Caco-2 (cell line): ENCODE measurements around the gene EIF2A. TPM values are rescaled to one million over a fixed set of nuclear protein-coding genes. Genes with fewer than 3 reads are reported as not detected.

Experiments used
- BruUV-seq: library from RNA; stranded (reverse); fragments of 400-500 nt; replicated peaks from 2 replicates; lab custom pipeline; 2021; lab: Mats Ljungman, UMichigan
- CTCF ChIA-PET: fragments of 300-600 bp; sonication (Branson Sonifier 250); formaldehyde crosslinking; loops from one replicate; lab custom pipeline; 2022; ENCODE audit warnings: antibody characterized with exemption; lab: Charles Lee
- POLR2A ChIA-PET: fragments of 300-600 bp; sonication (Branson Sonifier 250); formaldehyde crosslinking; loops from one replicate; lab custom pipeline; 2022; ENCODE audit warnings: antibody characterized with exemption; lab: Charles Lee
- DNase-seq, 2 experiments: peaks; one replicate each; pipeline versions ENCODE4 v3.0.0 to v3.0.0-alpha.2; 2020 to 2022
- H3K27me3 ChIP-seq: replicated peaks from 2 replicates; pipeline ENCODE4 v1.6.0; 2011; ENCODE audit warnings: low read length; ENCODE audit not compliant: control insufficient read depth, insufficient read depth
- H3K36me3 ChIP-seq: 2 replicates; pipeline ENCODE4 v1.5.1; 2011; ENCODE audit warnings: low read length; ENCODE audit not compliant: control insufficient read depth, insufficient read depth
- H3K4me1 ChIP-seq: fragments of 250-450 bp; sonication (Bioruptor Pico); 2 replicates; pipeline ENCODE4 v1.5.1; 2020; ENCODE audit warnings: mild to moderate bottlenecking
- H3K4me3 ChIP-seq: 2 replicates; pipeline ENCODE4 v1.5.1; 2011; ENCODE audit warnings: low read depth, mild to moderate bottlenecking, control low read depth, low read length
- H3K9me3 ChIP-seq: fragments of 250-450 bp; sonication (Bioruptor Pico); 2 replicates; pipeline ENCODE4 v1.5.1; 2020; ENCODE audit warnings: mild to moderate bottlenecking, moderate library complexity
- H3K27ac Mint-ChIP-seq: one replicate; pipeline ENCODE4 v1.8.0; 2022; ENCODE audit warnings: mixed read lengths; ENCODE audit not compliant: unreplicated experiment
- H3K27me3 Mint-ChIP-seq: one replicate; pipeline ENCODE4 v1.8.0; 2022; ENCODE audit warnings: mixed read lengths; ENCODE audit not compliant: insufficient read depth, unreplicated experiment
- H3K36me3 Mint-ChIP-seq: one replicate; pipeline ENCODE4 v1.8.0; 2022; ENCODE audit warnings: mild to moderate bottlenecking, mixed read lengths; ENCODE audit not compliant: insufficient read depth, unreplicated experiment
- H3K4me1 Mint-ChIP-seq: one replicate; pipeline ENCODE4 v1.8.0; 2022; ENCODE audit warnings: low read depth, mixed read lengths; ENCODE audit not compliant: unreplicated experiment
- H3K4me3 Mint-ChIP-seq: one replicate; pipeline ENCODE4 v1.8.0; 2022; ENCODE audit warnings: mild to moderate bottlenecking, moderate library complexity, mixed read lengths; ENCODE audit not compliant: unreplicated experiment
- H3K9me3 Mint-ChIP-seq: one replicate; pipeline ENCODE4 v1.8.0; 2022; ENCODE audit warnings: mixed read lengths; ENCODE audit not compliant: unreplicated experiment
- intact Hi-C: fragments of 100-400 bp; cut with micrococcal nuclease; formaldehyde crosslinking; loops from one replicate; pipeline ENCODE4 v1.10.0; 2022; ENCODE audit not compliant: unreplicated experiment
- total RNA-seq: library from RNA; stranded (reverse); gene quantifications from 2 replicates; pipeline ENCODE4 v1.2.3, GENCODE V29; 2022
- TF ChIP-seq, protein P1 (sequence below), 2 experiments: fragments of 200-600 bp in 1 of 2; IDR thresholded peaks; 1 replicate in 1 of 2; 2 replicates in 1 of 2; pipeline versions ENCODE4 v1.5.1 to v1.8.0; 2011 to 2022; ENCODE audit warnings: antibody characterized with exemption in 1 of 2, control low read depth in 1 of 2, inconsistent platforms in 1 of 2, low read depth in 1 of 2, low read length in 1 of 2, mild to moderate bottlenecking in 1 of 2, moderate library complexity in 1 of 2; ENCODE audit not compliant: insufficient read depth in 1 of 2, severe bottlenecking in 1 of 2, unreplicated experiment in 1 of 2

The EIF2A gene
- total RNA-seq, 1 experiment from 2014 or later: 97.1 TPM

DNA sequence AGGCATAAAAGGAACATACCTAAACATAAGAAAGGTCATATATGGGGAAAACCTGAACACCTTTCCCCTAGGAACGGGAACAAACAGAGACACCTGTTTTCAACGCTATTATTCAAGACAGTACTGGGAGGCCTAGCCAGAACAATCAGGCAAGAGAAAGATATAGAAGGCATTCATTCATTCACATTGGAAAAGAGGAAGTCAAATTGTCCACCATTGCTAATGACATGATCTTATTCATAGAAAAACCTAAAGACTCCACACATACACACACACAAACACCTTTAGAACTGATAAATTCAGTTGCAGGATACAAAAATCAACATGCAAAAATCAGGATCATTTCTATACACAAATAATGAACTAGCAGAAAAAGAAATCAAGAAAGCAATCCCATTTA is 36.8 kb upstream of the EIF2A start:
- Histone ChIP-seq H3K9me3 (no peaks in the 10 kb centered on the region), H3K27me3 (no peaks in the 10 kb centered on the region), H3K4me1 (no peaks in the 10 kb centered on the region), H3K36me3 (no peaks in the 10 kb centered on the region), H3K4me3 (no peak overlapping the region)
- intact Hi-C loops: no loop called here
- no TSS peak for BruUV-seq
- TF ChIP-seq, protein P1, sequence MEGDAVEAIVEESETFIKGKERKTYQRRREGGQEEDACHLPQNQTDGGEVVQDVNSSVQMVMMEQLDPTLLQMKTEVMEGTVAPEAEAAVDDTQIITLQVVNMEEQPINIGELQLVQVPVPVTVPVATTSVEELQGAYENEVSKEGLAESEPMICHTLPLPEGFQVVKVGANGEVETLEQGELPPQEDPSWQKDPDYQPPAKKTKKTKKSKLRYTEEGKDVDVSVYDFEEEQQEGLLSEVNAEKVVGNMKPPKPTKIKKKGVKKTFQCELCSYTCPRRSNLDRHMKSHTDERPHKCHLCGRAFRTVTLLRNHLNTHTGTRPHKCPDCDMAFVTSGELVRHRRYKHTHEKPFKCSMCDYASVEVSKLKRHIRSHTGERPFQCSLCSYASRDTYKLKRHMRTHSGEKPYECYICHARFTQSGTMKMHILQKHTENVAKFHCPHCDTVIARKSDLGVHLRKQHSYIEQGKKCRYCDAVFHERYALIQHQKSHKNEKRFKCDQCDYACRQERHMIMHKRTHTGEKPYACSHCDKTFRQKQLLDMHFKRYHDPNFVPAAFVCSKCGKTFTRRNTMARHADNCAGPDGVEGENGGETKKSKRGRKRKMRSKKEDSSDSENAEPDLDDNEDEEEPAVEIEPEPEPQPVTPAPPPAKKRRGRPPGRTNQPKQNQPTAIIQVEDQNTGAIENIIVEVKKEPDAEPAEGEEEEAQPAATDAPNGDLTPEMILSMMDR (IDR thresholded peaks at IDR 0.05; ENCODE audit: insufficient read depth in 1 of 2, low read depth in 1 of 2, low read length in 1 of 2, severe bottlenecking in 1 of 2, unreplicated experiment in 1 of 2): no peak
- no peak overlapping the region for H3K27ac Mint-ChIP-seq
- no peaks in the 10 kb centered on the region for H3K9me3 Mint-ChIP-seq
- H3K4me1 Mint-ChIP-seq: no peaks in the 10 kb centered on the region
- no peaks in the 10 kb centered on the region for H3K36me3 Mint-ChIP-seq
- CTCF ChIA-PET: no interaction called here
- POLR2A ChIA-PET: no interaction called here
- DNase-seq: no peak
- no peak overlapping the region for H3K4me3 Mint-ChIP-seq
- peaks cover 4% of the 10 kb centered on the region for H3K27me3 Mint-ChIP-seq

GRCh38 chr3:150511122-150511821 is 35.3 kb upstream of the EIF2A start:
- CTCF ChIA-PET: no interaction called here
- Histone ChIP-seq H3K4me3 (no peak overlapping the region), H3K4me1 (no peaks in the 10 kb centered on the region), H3K36me3 (no peaks in the 10 kb centered on the region), H3K9me3 (no peaks in the 10 kb centered on the region), H3K27me3 (no peaks in the 10 kb centered on the region)
- no peaks in the 10 kb centered on the region for H3K36me3 Mint-ChIP-seq
- intact Hi-C loops: no loop called here
- H3K4me1 Mint-ChIP-seq: no peaks in the 10 kb centered on the region
- POLR2A ChIA-PET: no interaction called here
- H3K9me3 Mint-ChIP-seq: no peaks in the 10 kb centered on the region
- H3K27ac Mint-ChIP-seq: no peak overlapping the region
- DNase-seq: no peak
- H3K4me3 Mint-ChIP-seq: no peak overlapping the region
- H3K27me3 Mint-ChIP-seq: peaks cover 4% of the 10 kb centered on the region
- no TSS peak for BruUV-seq
- TF ChIP-seq, protein P1 (IDR thresholded peaks at IDR 0.05; ENCODE audit: insufficient read depth in 1 of 2, low read depth in 1 of 2, low read length in 1 of 2, severe bottlenecking in 1 of 2, unreplicated experiment in 1 of 2): no peak

DNA sequence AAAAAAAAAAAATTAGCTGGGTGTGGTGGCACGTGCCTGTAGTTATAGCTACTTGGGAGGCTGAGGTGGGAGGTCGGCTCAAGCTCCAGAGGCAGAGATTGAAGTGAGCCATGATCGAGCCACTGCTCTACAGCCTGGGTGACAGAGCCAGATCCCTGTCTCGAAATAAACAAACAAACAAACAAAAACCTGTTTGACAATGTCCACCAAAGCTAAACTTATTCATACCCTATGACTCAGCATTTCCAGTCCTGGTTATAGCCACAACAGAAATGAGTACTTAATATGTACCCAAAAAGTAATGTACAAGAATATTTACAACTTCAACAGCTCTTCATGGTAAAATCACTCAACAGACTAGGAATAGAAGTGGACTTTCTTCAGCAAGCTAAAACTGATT is 31.4 kb upstream of the EIF2A start:
- no TSS peak for BruUV-seq
- TF ChIP-seq, protein P1 (IDR thresholded peaks at IDR 0.05; ENCODE audit: insufficient read depth in 1 of 2, low read depth in 1 of 2, low read length in 1 of 2, severe bottlenecking in 1 of 2, unreplicated experiment in 1 of 2): no peak
- H3K9me3 Mint-ChIP-seq: peaks cover 11% of the 10 kb centered on the region
- Histone ChIP-seq H3K4me3 (no peak overlapping the region), H3K4me1 (peaks cover 3% of the 10 kb centered on the region; the same call in 1 of the 2 replicates), H3K9me3 (peaks cover 4% of the 10 kb centered on the region), H3K36me3 (no peaks in the 10 kb centered on the region), H3K27me3 (no peaks in the 10 kb centered on the region)
- H3K27ac Mint-ChIP-seq: no peak overlapping the region
- H3K27me3 Mint-ChIP-seq: no peaks in the 10 kb centered on the region
- H3K36me3 Mint-ChIP-seq: no peaks in the 10 kb centered on the region
- intact Hi-C loops: no loop called here
- POLR2A ChIA-PET: interaction anchor here (0.6 kb wide), 1 partner anchor 538 kb away, joined by 7 read pairs; no protein-coding TSS in a partner anchor
- CTCF ChIA-PET: no interaction called here
- no peak overlapping the region for H3K4me3 Mint-ChIP-seq
- DNase-seq: no peak
- no peaks in the 10 kb centered on the region for H3K4me1 Mint-ChIP-seq
